ENCODE measurements around the gene GLIPR2.
"Not testable (repeated sequence)": the region's sequence is repeated elsewhere in the genome, so short reads cannot be mapped to it uniquely, and the experiment has no call there.

GLIPR2 gene

GRCh38 chr9:36164989-36165388 is 28.5 kb downstream of the GLIPR2 start:
- peak in 1 of 3 donors; percentile 14 for DNase-seq

GRCh38 chr9:36165826-36166167 is 29.3 kb downstream of the GLIPR2 start:
- DNase-seq: peak in 1 of 3 donors; percentile 16

- peak; percentile 82 to 92 (median 89) for DNase-seq
Observed at GRCh38 chr9:36166168-36166927, 29.8 kb downstream of the GLIPR2 start.

- DNase-seq: peak in 1 of 3 donors; percentile 17
Observed at GRCh38 chr9:36169166-36169565, 32.6 kb downstream of the GLIPR2 start, which contains the start of gene CCIN. Gene CCIN, plus strand, starts transcription at chr9:36169388. Its CDS starts 115 bp downstream, at chr9:36169503.

GRCh38 chr9:36169708-36170107 is 33.2 kb downstream of the GLIPR2 start:
- DNase-seq: peak; percentile 38 to 49 (median 48)

GRCh38 chr9:36170531-36170930 is 34.0 kb downstream of the GLIPR2 start:
- peak in 1 of 3 donors; percentile 16 for DNase-seq

- DNase-seq: no peak
Observed at GRCh38 chr9:36173861-36174260, 37.3 kb downstream of the GLIPR2 start.

GRCh38 chr9:36174271-36174670 is 37.7 kb downstream of the GLIPR2 start:
- no peak for DNase-seq

GRCh38 chr9:36174731-36175130 is 38.2 kb downstream of the GLIPR2 start:
- DNase-seq: no peak

GRCh38 chr9:36175209-36175608 is 38.7 kb downstream of the GLIPR2 start:
- DNase-seq: not testable (repeated sequence)

GRCh38 chr9:36176496-36176895 is 40.0 kb downstream of the GLIPR2 start:
- peak in 1 of 3 donors; percentile 6 for DNase-seq

GRCh38 chr9:36177571-36177970 is 41.0 kb downstream of the GLIPR2 start:
- DNase-seq: no peak

- not testable (repeated sequence) for DNase-seq
Observed at GRCh38 chr9:36180243-36180642, 43.7 kb downstream of the GLIPR2 start.

- DNase-seq: no peak
Observed at GRCh38 chr9:36187414-36187813, 50.9 kb downstream of the GLIPR2 start.

GRCh38 chr9:36188212-36188611 is 51.7 kb downstream of the GLIPR2 start:
- no peak for DNase-seq

GRCh38 chr9:36189976-36190375 is 53.4 kb downstream of the GLIPR2 start:
- peak; percentile 66 to 70 (median 68) for DNase-seq

- peak; percentile 97 to 98 (median 97) for DNase-seq
Observed at GRCh38 chr9:36190388-36191289, 54.1 kb downstream of the GLIPR2 start, which contains the start of gene CLTA. Gene CLTA, plus strand, starts transcription at chr9:36190921. Its CDS starts 136 bp downstream, at chr9:36191057.

GRCh38 chr9:36191290-36191645 is 54.7 kb downstream of the GLIPR2 start:
- peak; percentile 44 to 59 (median 47) for DNase-seq

- peak in 1 of 3 donors; percentile 25 for DNase-seq
Observed at GRCh38 chr9:36191686-36192085, 55.2 kb downstream of the GLIPR2 start.

GRCh38 chr9:36192196-36192595 is 55.7 kb downstream of the GLIPR2 start:
- no peak for DNase-seq

- peak; percentile 61 to 85 (median 77) for DNase-seq
Observed at GRCh38 chr9:36193023-36193422, 56.5 kb downstream of the GLIPR2 start.

GRCh38 chr9:36194326-36195000 is 57.9 kb downstream of the GLIPR2 start:
- DNase-seq: no peak
